OCI-LY3 (cell line): ENCODE measurements around the gene SSRP1.
"Not testable (repeated sequence)": the region's sequence is repeated elsewhere in the genome, so short reads cannot be mapped to it uniquely, and the experiment has no call there.

ENCODE experiments used
- H2AFZ ChIP-seq: fragments of 200-600, 300-600 bp; shearing (Covaris generic); 2 replicates; pipeline ENCODE4 v1.6.0; 2014; ENCODE audit warnings: antibody characterized with exemption, low read depth, low read length
- H3K27ac ChIP-seq: fragments of 200-600, 300-600 bp; sonication (generic); 2 replicates; pipeline ENCODE4 v1.5.1; 2014; ENCODE audit warnings: mild to moderate bottlenecking, low read length, moderate library complexity, mixed read lengths
- H3K27me3 ChIP-seq: fragments of 200-600, 300-600 bp; sonication (generic); 2 replicates; pipeline ENCODE4 v1.6.1; 2014; ENCODE audit warnings: low read depth, low read length, mixed read lengths
- H3K36me3 ChIP-seq: fragments of 200-600, 300-600 bp; sonication (generic); replicated peaks from 2 replicates; pipeline ENCODE3; 2014; ENCODE audit warnings: low read depth, low read length, mixed read lengths
- H3K4me1 ChIP-seq: fragments of 300-600, 200-600 bp; sonication (generic); 2 replicates; pipeline ENCODE4 v1.6.1; 2014; ENCODE audit warnings: low read length, mixed read lengths
- H3K4me2 ChIP-seq: fragments of 200-600, 300-600 bp; sonication (generic); 2 replicates; pipeline ENCODE4 v1.6.1; 2014; ENCODE audit warnings: low read length, mixed read lengths
- H3K4me3 ChIP-seq: fragments of 300-600, 200-600 bp; sonication (generic); 2 replicates; pipeline ENCODE4 v1.5.1; 2014; ENCODE audit warnings: antibody characterized with exemption, mild to moderate bottlenecking, low read length, moderate library complexity
- H3K79me2 ChIP-seq: fragments of 300-600, 200-600 bp; shearing (Covaris generic); 2 replicates; pipeline ENCODE4 v1.6.1; 2014; ENCODE audit warnings: mild to moderate bottlenecking, low read length, mixed read lengths
- H3K9ac ChIP-seq: fragments of 300-600, 200-600 bp; shearing (Covaris generic); 2 replicates; pipeline ENCODE4 v1.6.0; 2014; ENCODE audit warnings: mild to moderate bottlenecking, low read length, moderate library complexity
- H3K9me3 ChIP-seq: fragments of 200-600, 300-600 bp; shearing (Covaris generic); 2 replicates; pipeline ENCODE4 v1.6.1; 2014; ENCODE audit warnings: low read length, mixed read lengths; ENCODE audit not compliant: insufficient read depth
- H4K20me1 ChIP-seq: fragments of 200-600, 300-600 bp; sonication (generic); 2 replicates; pipeline ENCODE4 v1.6.1; 2016; ENCODE audit warnings: low read length, mixed read lengths; ENCODE audit not compliant: insufficient read depth
- CTCF ChIP-seq: fragments of 200-600, 300-600 bp; sonication (generic); IDR thresholded peaks from 2 replicates; pipeline ENCODE4 v1.5.1; 2014; ENCODE audit warnings: antibody characterized with exemption, low read length, low read depth
- EZH2phosphoT487 ChIP-seq: fragments of 200-600 bp; shearing (Covaris generic); IDR thresholded peaks from 2 replicates; pipeline ENCODE4 v1.6.1; 2018; ENCODE audit warnings: antibody characterized with exemption, mixed run types, low read depth

SSRP1 gene

DNA sequence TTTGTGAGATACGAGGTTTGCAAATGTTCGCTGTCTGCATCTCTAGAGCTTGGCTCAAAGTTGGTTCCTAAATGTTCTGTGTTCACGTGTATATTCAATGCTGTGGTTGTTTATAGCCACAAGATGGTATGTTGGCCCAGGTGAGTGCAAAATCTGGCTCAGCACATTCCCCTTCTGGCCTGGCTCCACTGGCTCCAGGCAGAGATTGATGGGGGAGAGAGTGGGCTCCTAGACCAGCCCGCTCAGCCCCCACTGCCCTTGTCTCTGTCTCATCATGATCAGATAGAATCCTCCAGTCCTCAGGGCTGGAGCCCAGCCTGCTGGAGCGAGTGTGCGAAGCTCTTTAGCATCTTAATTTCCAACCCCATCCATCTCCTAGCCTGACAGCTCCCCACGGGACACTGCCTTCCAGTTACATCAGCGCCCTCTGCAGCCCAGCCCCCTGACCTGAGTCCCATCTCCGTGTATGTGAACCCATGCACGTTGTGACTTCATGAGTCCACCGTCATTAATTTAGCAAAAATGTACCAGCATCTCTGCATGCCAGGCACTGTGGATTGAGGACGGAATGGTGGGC, 4.4 kb upstream of the SSRP1 start:
- no peak overlapping the region for H3K27ac ChIP-seq
- H3K36me3 ChIP-seq: no peaks in the 10 kb centered on the region
- peak overlapping the region; percentile 47 for H3K4me2 ChIP-seq
- peaks cover 37% of the 10 kb centered on the region for H3K4me1 ChIP-seq
- peaks cover 13% of the 10 kb centered on the region; the same call in 1 of the 2 replicates for H3K27me3 ChIP-seq
- peaks cover 11% of the 10 kb centered on the region for H3K79me2 ChIP-seq
- TF ChIP-seq CTCF: peak; percentile 61
- no peak for TF ChIP-seq EZH2phosphoT487
- H2AFZ ChIP-seq: peak overlapping the region; percentile 28; the same call in 1 of the 2 replicates
- H3K4me3 ChIP-seq: peak overlapping the region; percentile 20
- H3K9ac ChIP-seq: no peak overlapping the region
- H3K9me3 ChIP-seq: no peaks in the 10 kb centered on the region
- no peaks in the 10 kb centered on the region for H4K20me1 ChIP-seq

GRCh38 chr11:57339328-57339727, 3.6 kb upstream of the SSRP1 start:
- Histone ChIP-seq H3K4me3 (no peak overlapping the region), H3K27me3 (peaks cover 13% of the 10 kb centered on the region; the same call in 1 of the 2 replicates), H2AFZ (no peak overlapping the region), H3K4me1 (peaks cover 34% of the 10 kb centered on the region), H3K9ac (no peak overlapping the region), H3K9me3 (no peaks in the 10 kb centered on the region), H3K27ac (no peak overlapping the region), H3K36me3 (peaks cover 3% of the 10 kb centered on the region), H4K20me1 (no peaks in the 10 kb centered on the region), H3K79me2 (peaks cover 19% of the 10 kb centered on the region), H3K4me2 (no peak overlapping the region)
- TF ChIP-seq CTCF: no peak
- TF ChIP-seq EZH2phosphoT487: no peak

GRCh38 chr11:57338142-57338541, 2.5 kb upstream of the SSRP1 start, which contains the start of gene P2RX3:
Gene P2RX3 (plus strand): TSS chr11:57338352. CDS start chr11:57338551, 199 bp downstream.
- Histone ChIP-seq H3K4me3 (no peak within 1 kb of the TSS), H3K4me1 (peaks cover 28% of the 10 kb centered on the region), H2AFZ (no peak within 1 kb of the TSS), H3K27me3 (peaks cover 13% of the 10 kb centered on the region; the same call in 1 of the 2 replicates), H4K20me1 (no peaks in the 10 kb centered on the region), H3K27ac (no peak within 1 kb of the TSS), H3K79me2 (peaks cover 31% of the 10 kb centered on the region), H3K4me2 (no peak within 1 kb of the TSS), H3K9ac (no peak within 1 kb of the TSS), H3K36me3 (peaks cover 15% of the 10 kb centered on the region), H3K9me3 (no peaks in the 10 kb centered on the region)
- TF ChIP-seq EZH2phosphoT487 (no peak), CTCF (no peak)

DNA sequence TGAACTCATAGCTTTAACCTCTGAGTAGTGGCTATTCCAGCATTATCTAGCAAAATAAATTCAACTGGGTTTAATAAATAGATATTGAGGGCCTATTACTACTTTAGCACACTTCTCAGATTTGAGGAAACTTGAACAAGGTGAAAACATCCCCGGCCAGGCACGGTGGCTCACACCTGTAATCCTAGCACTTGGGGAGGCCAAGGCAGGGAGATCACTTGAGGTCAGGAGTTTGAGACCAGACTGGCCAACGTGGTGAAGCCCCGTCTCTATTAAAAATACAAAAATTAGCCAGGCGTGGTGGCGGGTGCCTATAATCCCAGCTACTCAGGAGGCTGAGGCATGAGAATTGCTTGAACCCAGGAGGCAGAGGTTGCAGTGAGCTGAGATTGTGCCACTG, 1.2 kb upstream of the SSRP1 start:
- H3K9me3 ChIP-seq, H2AFZ ChIP-seq, H3K9ac ChIP-seq, H3K4me3 ChIP-seq, H3K4me2 ChIP-seq, H4K20me1 ChIP-seq, H3K27ac ChIP-seq: not testable (repeated sequence)
- Histone ChIP-seq H3K27me3 (peaks cover 13% of the 10 kb centered on the region; the same call in 1 of the 2 replicates), H3K79me2 (peaks cover 44% of the 10 kb centered on the region), H3K36me3 (peaks cover 28% of the 10 kb centered on the region), H3K4me1 (peaks cover 28% of the 10 kb centered on the region)
